Fibroblast of lung (primary cell): ENCODE data around the gene ELOVL3.

Experiments
- EZH2 ChIP-seq: IDR thresholded peaks from 2 replicates; pipeline ENCODE4 v1.5.1; 2012; ENCODE audit warnings: low read length, control low read depth, mild to moderate bottlenecking; ENCODE audit errors: missing control alignments
- TF ChIP-seq, protein P1 (sequence below), 2 donors: IDR thresholded peaks in 1 of 2; conservative IDR thresholded peaks in 1 of 2; 1 replicate in 1 of 2; 2 replicates in 1 of 2; pipeline ENCODE4 v1.5.1; 2011 to 2012; ENCODE audit warnings: low read length in 2 of 2, control low read depth in 1 of 2, inconsistent platforms in 1 of 2, low read depth in 1 of 2, mild to moderate bottlenecking in 1 of 2

DNA sequence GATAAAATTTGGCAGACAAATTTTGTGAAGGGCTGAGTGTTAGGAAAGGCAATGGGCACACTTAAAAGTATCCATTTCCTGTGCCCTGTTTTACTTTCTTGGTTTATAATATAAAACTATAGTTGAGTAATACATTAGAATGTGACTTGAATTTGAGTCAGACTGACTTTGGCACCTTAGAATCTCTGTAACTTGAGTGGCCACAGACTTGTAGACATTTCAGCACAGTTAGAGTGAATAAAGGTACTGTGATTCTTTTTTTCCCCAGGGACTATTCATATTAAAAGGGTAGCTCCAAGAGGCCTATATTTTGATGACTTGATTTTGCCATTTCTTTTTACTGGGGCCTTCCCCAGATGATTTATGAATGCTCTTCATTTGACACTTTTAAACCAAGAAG, 41.6 kb downstream of the ELOVL3 start:
- TF ChIP-seq, protein P1, sequence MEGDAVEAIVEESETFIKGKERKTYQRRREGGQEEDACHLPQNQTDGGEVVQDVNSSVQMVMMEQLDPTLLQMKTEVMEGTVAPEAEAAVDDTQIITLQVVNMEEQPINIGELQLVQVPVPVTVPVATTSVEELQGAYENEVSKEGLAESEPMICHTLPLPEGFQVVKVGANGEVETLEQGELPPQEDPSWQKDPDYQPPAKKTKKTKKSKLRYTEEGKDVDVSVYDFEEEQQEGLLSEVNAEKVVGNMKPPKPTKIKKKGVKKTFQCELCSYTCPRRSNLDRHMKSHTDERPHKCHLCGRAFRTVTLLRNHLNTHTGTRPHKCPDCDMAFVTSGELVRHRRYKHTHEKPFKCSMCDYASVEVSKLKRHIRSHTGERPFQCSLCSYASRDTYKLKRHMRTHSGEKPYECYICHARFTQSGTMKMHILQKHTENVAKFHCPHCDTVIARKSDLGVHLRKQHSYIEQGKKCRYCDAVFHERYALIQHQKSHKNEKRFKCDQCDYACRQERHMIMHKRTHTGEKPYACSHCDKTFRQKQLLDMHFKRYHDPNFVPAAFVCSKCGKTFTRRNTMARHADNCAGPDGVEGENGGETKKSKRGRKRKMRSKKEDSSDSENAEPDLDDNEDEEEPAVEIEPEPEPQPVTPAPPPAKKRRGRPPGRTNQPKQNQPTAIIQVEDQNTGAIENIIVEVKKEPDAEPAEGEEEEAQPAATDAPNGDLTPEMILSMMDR (conservative IDR thresholded peaks at IDR 0.05 in 1 of 2, IDR thresholded peaks at IDR 0.05 in 1 of 2; ENCODE audit: low read depth in 1 of 2, low read length in 2 of 2), result no peak
- TF ChIP-seq EZH2, result no peak
